Stimulated activated naive CD4-positive, alpha-beta T cell treated with Interleukin-2 at 50 U/mL for 16 hours (primary cell): ENCODE data around the gene RFESD.

Experiments used
- DNase-seq: peaks from one replicate; lab custom pipeline; 2025; lab: John Stamatoyannopoulos, UW

Gene RFESD

DNA sequence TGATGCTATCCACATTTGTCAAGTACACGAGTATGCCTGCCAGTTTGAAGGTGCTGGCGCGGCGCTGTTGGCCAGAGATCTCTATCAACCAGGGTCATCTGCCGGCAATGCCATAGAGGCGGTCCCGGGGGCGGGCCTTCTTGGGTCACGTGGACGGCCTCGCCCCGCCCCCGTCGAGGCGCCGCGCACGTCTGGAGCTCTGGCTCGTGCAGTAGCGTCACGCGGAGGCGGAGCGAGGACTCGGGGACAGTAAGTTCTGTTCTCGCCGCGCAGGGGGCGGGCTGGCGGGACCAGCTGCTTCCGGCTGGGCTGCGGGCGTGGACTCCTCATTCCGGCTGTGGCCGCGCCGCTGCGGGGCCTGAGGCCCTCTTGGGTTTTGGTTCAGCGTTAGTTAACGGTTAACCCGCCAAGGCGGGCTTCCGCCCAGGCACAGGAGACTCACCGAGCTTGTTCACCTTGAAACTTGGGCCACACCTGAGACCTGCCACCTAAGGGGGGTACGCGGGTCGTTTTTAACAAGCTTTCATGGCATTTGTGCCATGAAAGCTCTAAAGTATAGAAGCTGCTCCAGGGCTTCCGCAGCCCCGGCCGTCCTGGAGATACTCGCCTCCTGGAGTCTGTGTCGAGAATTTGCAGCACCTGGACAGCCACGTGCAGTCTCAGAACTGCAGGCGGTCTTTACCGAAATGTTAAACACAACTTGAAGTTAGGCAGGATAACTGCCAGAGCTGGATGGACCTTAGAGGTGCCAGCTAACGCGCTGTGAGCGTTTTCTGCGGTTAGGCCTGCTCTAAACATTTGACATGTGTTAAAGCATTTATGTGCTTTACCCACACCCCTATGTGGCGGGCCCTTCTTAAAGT, at the start of gene RFESD:
Gene RFESD (plus strand): TSS at position 209 of the 863 bp plus-strand sequence. CDS start 5,495 bp downstream, outside the sequence.
- peak; percentile 94 for DNase-seq

DNA sequence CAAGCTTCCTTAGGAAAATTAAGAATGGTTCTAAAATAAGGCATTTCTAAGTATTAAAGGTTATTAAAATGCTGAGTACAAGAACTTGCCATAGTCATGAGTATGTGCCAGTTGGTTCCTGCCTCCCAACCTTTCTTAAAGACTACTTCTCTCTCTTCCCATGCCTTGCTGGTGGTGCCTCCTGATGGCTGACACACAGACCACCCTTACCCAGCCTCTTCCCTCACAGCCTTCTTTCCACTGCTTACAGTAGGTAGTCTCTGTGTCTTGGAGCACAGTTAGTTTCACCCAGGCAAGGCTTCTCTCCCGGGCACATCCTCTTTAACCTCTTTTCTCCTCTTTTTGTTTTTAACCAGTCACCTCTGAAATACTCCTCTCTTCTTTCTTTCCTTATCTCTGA, 47.3 kb upstream of the RFESD start:
- no peak for DNase-seq

DNA sequence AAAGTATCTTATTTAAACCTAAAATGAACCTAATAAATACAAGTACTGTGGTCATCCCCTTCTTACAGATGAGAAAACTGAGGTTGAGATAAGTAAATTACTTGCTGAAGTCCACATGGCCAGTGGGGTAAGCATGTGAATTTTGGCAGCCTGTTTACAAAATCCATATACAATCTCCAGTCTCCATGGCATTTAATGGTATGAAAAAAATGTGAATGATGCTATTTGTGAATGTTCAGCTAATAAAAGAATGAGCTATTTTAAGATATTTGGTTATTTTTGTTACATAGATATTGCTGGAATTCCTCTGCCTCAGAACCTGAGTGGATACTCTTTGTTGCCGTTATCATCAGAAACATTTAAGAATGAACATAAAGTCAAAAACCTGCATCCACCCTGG, 46.0 kb upstream of the RFESD start:
- no peak for DNase-seq

DNA sequence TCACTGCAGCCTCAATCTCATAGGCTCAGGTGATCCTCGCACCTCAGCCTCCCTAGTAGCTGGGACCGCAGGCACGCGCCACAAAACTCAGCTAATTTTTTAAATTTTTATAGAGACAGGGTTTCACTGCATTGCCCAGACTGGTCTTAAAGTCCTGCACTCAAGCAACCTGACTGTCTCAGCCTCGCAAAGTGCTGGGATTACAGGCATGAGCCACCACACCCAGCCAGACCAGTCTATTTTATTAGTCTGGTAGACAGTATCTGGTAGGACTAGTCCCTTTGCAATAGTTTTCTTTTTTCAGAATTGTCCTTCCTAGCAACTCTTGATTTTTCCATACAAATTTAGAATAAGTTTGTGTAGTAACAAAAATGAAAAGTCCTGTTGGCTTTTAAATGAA, 40.8 kb upstream of the RFESD start:
- DNase-seq = no peak

GRCh38 chr5:95606419-95606818, 40.2 kb upstream of the RFESD start:
- DNase-seq = no peak

- DNase-seq = no peak
Measured at GRCh38 chr5:95609711-95610110, 36.9 kb upstream of the RFESD start.

- DNase-seq = no peak
Measured at GRCh38 chr5:95610546-95610945, 36.0 kb upstream of the RFESD start.

DNA sequence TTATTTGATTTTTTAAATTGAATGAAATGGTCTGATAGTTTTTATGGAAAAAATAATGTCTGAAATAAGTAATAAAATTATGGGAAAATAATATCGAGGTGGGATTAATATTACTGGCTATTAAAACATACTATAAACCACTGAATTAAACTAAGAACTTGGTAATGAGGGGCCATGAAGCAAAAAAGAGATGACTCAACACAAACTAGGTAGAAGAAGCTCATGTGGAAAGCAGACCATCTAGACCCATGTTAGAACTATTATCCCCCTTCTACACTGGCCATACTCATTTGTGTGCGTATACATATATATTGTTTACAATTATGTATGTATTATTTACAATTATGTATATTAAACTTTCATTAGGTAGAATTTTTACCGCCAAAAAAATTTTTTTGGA, 35.2 kb upstream of the RFESD start:
- no peak for DNase-seq

DNA sequence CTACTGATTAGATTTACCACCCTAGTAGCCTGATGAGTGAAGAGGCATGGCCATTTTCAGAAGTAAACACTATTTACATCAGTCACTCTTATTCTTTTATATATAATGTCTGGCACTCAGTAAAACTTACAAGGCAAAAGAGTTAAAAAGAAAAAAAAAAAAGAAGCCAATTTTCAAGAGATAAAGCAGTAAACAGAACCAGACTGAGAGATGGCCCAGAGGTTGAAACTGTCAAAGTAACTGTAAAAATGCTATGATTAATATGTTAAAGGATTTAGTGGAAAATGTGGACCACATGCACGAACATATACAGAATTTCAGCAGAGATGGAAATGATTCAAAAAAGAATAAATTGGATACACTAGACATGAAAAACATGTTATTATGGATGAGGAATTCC, 33.1 kb upstream of the RFESD start:
- no peak for DNase-seq

DNA sequence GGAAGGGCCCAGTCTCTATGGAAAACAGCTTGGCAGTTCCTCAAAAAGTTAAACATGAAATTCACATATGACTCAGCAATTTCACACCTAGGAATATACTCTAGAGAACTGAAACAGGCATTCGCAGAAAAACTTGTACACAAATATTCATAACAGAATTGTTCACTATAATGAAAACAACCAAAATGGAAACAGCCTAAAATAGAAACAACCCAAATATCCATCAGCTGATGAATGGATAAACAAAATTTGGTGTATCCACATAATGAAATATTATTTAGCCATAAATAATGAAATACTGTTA, 31.5 kb upstream of the RFESD start:
- no peak for DNase-seq

- DNase-seq = no peak
Measured at GRCh38 chr5:95617057-95617456, 29.5 kb upstream of the RFESD start.

DNA sequence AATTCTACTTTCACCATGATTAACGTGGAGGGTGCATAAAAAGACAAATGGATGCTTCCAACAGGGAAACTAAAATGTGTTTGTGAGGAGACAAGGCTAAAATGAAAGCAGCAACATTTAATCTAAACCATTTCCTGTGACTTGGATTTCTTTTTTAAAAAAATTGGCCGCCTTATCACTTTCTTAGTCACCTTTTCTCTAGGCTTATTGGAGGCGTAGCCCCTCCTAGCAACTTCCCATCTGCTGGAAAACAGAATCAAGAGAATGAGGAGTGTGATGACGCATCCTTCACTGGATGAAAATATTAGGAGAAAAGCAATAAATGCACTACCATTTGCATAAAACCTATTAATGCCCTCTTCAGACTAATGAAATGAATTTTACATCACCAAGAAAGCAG, 27.5 kb upstream of the RFESD start:
- DNase-seq = no peak

DNA sequence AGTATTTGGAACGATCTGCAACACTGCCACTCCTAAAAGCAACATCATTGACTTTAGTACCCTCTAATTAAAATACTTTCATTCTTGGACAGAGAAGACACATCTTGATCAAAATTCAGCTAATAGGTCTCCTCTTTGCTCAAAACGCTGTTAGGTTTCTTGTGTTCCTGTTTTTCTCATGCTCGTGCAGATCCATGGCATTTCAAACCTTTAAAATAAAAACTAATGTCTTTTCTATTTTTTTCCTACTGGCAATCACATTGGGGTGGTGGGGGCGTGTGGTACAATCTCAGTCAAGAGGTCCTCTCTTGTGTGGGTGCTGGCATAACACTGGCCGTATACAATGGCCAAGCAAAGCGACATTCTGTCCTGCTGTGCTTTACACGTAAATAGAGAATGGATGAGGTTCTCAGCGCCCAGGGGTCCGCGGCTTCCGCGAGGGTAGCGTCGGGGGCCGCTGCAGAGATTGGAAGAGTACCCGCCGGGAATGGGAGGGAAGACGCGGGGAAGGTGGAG, 27.0 kb upstream of the RFESD start:
- no peak for DNase-seq

- peak; percentile 60 for DNase-seq
Measured at GRCh38 chr5:95620030-95620869, 26.3 kb upstream of the RFESD start, which contains the start of gene GPR150. GPR150 (plus strand) TSS chr5:95620087; CDS start chr5:95620276, 189 bp downstream.

- DNase-seq = peak; percentile 49
Measured at GRCh38 chr5:95620870-95621838, 25.4 kb upstream of the RFESD start.

- DNase-seq = no peak
Measured at GRCh38 chr5:95621839-95622629, 24.5 kb upstream of the RFESD start.

DNA sequence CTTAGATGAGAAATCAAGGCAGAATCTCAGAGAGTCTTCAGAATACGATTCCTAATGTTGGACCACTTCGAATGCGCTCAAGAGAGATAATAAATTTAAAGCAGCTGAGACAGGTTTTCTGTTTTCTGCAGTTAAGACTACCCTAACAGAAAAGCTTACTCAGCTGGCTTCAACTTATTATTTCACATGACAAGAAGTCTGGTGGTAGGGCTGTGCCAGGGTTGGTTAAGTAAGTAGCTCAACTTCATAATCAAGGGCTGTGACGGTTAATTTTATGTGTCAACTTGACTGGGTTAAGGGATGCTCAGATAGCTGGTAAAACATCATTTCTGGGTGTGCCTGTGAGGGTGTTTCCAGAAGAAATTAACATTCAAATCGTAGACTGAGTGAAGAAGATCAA, 22.9 kb upstream of the RFESD start:
- DNase-seq = no peak

DNA sequence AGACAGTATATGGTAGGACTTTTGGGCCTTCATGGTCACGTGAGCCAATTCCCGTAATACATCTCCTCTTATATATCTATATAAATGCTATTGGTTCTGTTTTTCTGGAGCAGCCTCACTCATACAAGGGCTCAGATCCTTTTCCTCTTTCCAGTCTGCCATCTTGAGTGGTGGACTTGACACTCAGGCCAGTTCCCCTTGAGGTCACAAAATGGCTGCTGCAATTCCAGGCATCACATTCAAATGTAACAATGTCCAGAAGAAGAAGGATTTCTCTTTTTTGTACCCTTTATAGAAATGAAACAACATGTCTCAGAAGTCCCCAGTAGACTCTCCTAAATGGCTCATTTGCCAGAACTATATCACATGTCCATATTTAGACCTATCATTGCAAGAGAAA, 22.2 kb upstream of the RFESD start:
- DNase-seq = no peak

GRCh38 chr5:95626701-95627100, 19.9 kb upstream of the RFESD start:
- no peak for DNase-seq

GRCh38 chr5:95627971-95628810, 18.4 kb upstream of the RFESD start:
- no peak for DNase-seq
